ENCODE measurements around the gene OSBPL9. TPM values are rescaled to one million over a fixed set of nuclear protein-coding genes. Genes with fewer than 3 reads are reported as not detected.

The OSBPL9 gene
- total and polyA plus RNA-seq, 7 donors = 31.8 to 81.5 (median 49.7) TPM

DNA sequence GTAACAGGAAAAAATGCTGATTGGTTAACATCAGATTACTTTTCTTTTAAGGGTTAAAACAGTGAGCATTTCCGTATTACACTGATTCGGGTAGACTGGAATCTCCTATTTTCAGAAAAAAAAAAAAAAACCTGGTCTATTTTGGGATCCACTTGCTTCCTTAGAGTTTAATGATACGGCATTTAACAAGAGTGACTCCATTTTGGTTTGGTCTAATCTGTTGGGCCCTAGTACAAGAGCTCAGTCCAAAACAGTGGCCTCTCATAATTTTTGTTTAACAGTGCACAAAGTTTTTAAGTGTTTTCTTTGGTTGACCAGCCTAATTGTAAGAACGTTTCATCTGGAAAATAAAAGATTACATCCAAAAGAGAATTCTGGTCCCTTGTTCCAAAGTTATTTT is 141.4 kb downstream of the OSBPL9 start:
- intact Hi-C loops (cut with DNase I) = no loop called here
- Histone ChIP-seq H3K4me3 (no peak overlapping the region), H3K36me3 (peaks cover 0 to 34% (median 1%) of the 10 kb centered on the region in 4 donors), H3K27ac (no peak overlapping the region), H3K27me3 (no peaks in the 10 kb centered on the region), H3K9me3 (no peaks in the 10 kb centered on the region), H3K4me1 (no peaks in the 10 kb centered on the region)
- TF ChIP-seq, protein P1, sequence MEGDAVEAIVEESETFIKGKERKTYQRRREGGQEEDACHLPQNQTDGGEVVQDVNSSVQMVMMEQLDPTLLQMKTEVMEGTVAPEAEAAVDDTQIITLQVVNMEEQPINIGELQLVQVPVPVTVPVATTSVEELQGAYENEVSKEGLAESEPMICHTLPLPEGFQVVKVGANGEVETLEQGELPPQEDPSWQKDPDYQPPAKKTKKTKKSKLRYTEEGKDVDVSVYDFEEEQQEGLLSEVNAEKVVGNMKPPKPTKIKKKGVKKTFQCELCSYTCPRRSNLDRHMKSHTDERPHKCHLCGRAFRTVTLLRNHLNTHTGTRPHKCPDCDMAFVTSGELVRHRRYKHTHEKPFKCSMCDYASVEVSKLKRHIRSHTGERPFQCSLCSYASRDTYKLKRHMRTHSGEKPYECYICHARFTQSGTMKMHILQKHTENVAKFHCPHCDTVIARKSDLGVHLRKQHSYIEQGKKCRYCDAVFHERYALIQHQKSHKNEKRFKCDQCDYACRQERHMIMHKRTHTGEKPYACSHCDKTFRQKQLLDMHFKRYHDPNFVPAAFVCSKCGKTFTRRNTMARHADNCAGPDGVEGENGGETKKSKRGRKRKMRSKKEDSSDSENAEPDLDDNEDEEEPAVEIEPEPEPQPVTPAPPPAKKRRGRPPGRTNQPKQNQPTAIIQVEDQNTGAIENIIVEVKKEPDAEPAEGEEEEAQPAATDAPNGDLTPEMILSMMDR (IDR thresholded peaks at IDR 0.05) = no peak
- TF ChIP-seq EP300 (IDR thresholded peaks at IDR 0.05) (no peak), POLR2AphosphoS5 (IDR thresholded peaks at IDR 0.05) (no peak), POLR2A (IDR thresholded peaks at IDR 0.05) (no peak)
- 90 to 92% methylated on average over 4 of the region's 4 CpGs for WGBS, 2 donors
- DNase-seq = no peak

DNA sequence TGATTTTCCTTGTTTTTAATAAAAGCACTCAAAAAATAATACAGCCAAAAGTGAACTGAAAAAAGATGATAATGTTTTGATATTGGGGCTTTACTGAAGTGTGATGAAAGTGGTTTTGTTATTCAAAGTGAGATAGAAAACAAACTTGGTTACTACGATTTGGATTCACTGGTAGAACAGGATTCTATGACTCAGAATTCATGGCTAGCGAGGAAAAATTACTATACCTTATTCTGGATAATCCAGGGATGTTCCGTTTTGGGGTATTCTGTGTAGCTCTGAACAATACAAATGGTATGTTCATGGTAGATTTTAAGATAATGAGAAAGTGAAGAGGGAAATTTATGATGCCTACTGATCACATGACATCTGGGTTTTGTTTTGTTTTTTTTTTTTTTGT is 144.0 kb downstream of the OSBPL9 start:
- peaks cover 0 to 29% (median 0%) of the 10 kb centered on the region in 4 donors for H3K36me3 ChIP-seq
- no peaks in the 10 kb centered on the region for H3K9me3 ChIP-seq
- H3K4me3 ChIP-seq = no peak overlapping the region
- no peaks in the 10 kb centered on the region for H3K4me1 ChIP-seq
- WGBS, 2 donors = 91 to 94% methylated on average over 3 of the region's 3 CpGs
- intact Hi-C loops (cut with DNase I) = no loop called here
- no peak overlapping the region for H3K27ac ChIP-seq
- no peaks in the 10 kb centered on the region for H3K27me3 ChIP-seq
- no peak for DNase-seq
- TF ChIP-seq POLR2A (IDR thresholded peaks at IDR 0.05) (no peak), POLR2AphosphoS5 (IDR thresholded peaks at IDR 0.05) (no peak), EP300 (IDR thresholded peaks at IDR 0.05) (no peak)
- TF ChIP-seq, protein P1 (IDR thresholded peaks at IDR 0.05) = no peak

DNA sequence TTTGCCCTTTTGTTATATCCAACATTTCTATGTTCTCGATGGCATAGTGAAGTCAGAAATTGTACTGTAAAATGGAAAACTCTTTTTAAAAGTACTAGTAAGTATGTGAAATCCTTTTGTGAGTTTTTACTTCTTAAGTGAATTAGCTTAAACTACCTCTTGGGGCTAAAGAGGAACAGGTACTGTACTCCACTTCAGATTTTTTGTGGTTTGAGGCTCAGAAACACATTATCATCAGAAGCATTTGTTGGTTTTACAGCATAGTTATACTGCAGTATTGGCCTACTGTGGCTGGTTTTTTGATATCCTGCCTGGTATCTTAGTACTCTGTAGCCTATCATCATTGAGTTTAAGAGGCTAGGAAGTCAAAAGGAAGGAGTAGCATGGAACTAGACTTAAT is 144.5 kb downstream of the OSBPL9 start:
- TF ChIP-seq POLR2A (IDR thresholded peaks at IDR 0.05) (no peak), POLR2AphosphoS5 (IDR thresholded peaks at IDR 0.05) (no peak), EP300 (IDR thresholded peaks at IDR 0.05) (no peak)
- TF ChIP-seq, protein P1 (IDR thresholded peaks at IDR 0.05) = no peak
- H3K4me1 ChIP-seq = no peaks in the 10 kb centered on the region
- no peaks in the 10 kb centered on the region for H3K27me3 ChIP-seq
- H3K27ac ChIP-seq = no peak overlapping the region
- H3K36me3 ChIP-seq = peaks cover 0 to 30% (median 2%) of the 10 kb centered on the region in 4 donors
- H3K4me3 ChIP-seq = no peak overlapping the region
- WGBS, 2 donors = 97 to 99% methylated on average over 1 of the region's 1 CpG
- DNase-seq = no peak
- intact Hi-C loops (cut with DNase I) = no loop called here
- no peaks in the 10 kb centered on the region for H3K9me3 ChIP-seq

DNA sequence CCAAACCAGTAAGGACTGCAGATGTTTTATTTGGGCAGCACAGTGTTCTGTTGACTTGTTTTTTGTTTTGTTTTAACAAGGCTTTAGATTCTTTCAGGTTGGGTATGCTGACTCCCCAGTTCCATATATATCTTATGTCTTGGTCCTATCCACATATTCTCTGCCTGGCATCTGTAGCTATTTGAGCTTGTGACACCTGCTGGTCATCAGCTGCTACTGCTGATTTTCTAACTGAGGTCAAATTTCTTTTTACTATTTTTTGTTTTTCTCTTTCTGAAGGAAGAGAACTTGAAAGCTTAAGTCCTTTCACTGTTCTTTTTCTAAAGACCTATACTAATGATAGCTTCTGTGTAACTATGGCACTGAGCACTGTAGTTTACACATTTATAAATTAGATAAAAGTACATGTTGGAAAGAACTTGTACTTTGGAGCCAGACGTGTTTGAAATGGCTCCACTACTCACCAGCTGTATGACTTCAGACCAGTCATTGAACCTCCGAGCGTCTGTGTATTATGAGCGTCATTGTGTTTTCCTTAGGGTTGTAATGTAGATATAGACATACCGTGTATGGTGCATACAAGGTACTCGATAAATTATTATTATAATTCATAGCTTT is 152.2 kb downstream of the OSBPL9 start:
- no peak for DNase-seq
- Histone ChIP-seq H3K36me3 (peaks cover 0 to 45% (median 8%) of the 10 kb centered on the region in 4 donors), H3K4me1 (peaks cover 0 to 6% (median 0%) of the 10 kb centered on the region in 4 donors), H3K4me3 (no peak overlapping the region), H3K9me3 (no peaks in the 10 kb centered on the region), H3K27me3 (no peaks in the 10 kb centered on the region), H3K27ac (no peak overlapping the region)
- peak in 1 of 4 donors; percentile 14 for TF ChIP-seq POLR2AphosphoS5 (IDR thresholded peaks at IDR 0.05)
- TF ChIP-seq, protein P1 (IDR thresholded peaks at IDR 0.05) = peak; percentile 66 to 81 (median 78)
- TF ChIP-seq EP300 (IDR thresholded peaks at IDR 0.05) = no peak
- 60 to 71% methylated on average over 6 of the region's 6 CpGs for WGBS, 2 donors
- intact Hi-C loops (cut with DNase I) = loop anchor here (2.0 kb wide), 1 partner anchor 146 kb away; no protein-coding TSS in a partner anchor

DNA sequence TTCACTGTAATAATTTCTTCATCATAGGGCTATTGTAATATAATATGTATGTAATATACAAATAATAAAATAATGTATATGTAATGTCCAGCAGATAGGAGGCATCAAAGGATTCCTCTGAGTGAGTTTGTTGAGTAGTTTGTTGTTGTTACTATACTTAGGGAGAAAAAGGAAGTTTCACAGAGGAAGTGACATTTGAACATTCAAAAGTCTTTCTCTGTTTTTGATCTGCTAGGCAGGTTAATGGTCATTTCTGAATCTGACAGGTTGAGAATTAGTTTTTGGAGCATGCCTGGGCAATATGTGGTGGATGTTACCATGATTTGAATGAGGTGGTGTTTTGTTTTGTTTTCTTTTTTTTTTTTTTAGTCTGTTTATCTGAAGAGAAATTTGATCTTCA is 159.5 kb downstream of the OSBPL9 start:
- H3K27me3 ChIP-seq = no peaks in the 10 kb centered on the region
- peaks cover 0 to 72% (median 18%) of the 10 kb centered on the region in 4 donors for H3K36me3 ChIP-seq
- TF ChIP-seq EP300 (IDR thresholded peaks at IDR 0.05) (no peak), POLR2AphosphoS5 (IDR thresholded peaks at IDR 0.05) (no peak), POLR2A (IDR thresholded peaks at IDR 0.05) (no peak)
- TF ChIP-seq, protein P1 (IDR thresholded peaks at IDR 0.05) = no peak
- H3K9me3 ChIP-seq = no peaks in the 10 kb centered on the region
- intact Hi-C loops (cut with DNase I) = no loop called here
- H3K4me3 ChIP-seq = no peak overlapping the region
- no peaks in the 10 kb centered on the region for H3K4me1 ChIP-seq
- H3K27ac ChIP-seq = no peak overlapping the region
- DNase-seq = no peak
